Fibroblast of mammary gland (primary cell): ENCODE data around the gene CAMK2G.

ENCODE experiments used
- DNase-seq: peaks from one replicate; pipeline ENCODE4 v3.0.0-alpha.2; 2010; ENCODE audit warnings: low read depth
- H3K4me3 ChIP-seq: 2 replicates; pipeline ENCODE4 v1.5.1; 2011; ENCODE audit warnings: low read depth, mild to moderate bottlenecking, low read length, moderate library complexity; ENCODE audit not compliant: control insufficient read depth
- TF ChIP-seq, protein P1 (sequence below): conservative IDR thresholded peaks from 2 replicates; pipeline ENCODE4 v1.5.1; 2011; ENCODE audit warnings: low read depth, low read length, inconsistent platforms; ENCODE audit not compliant: control insufficient read depth, insufficient read depth

Gene CAMK2G

DNA sequence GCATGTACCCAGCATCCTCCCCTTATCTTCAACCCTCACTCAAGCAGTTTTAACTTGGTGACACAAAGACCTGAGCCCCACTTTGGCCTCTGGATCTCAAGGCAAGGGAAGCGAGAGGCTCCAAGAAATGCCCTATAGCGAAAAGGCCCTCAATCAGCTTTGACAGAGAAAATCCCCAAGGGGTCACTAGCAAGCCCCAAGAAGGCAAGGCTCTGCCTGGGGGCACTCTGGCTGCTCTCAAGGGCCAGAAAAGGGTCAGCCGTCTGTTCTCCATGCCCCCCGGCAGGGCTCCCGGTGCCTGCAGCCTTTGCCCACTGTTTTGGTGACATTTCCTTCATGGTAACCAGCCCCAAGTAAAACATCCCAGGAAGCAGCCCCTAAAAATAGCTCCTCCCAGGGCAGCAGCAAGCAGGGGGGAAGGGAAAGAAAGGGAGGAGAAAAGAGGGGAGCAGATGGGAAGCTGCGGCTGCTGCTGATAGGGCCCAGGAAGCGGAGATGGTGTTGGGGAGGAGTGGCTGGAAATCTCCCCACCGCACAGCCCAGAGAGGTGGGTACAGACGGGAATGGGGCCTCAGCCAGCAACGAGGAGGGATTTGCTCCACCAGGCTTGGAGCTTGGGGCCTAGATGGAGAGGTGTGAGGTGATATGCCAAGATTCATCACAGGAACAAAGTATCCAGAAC, 7.1 kb downstream of the CAMK2G start:
- no peak for DNase-seq
- TF ChIP-seq, protein P1, sequence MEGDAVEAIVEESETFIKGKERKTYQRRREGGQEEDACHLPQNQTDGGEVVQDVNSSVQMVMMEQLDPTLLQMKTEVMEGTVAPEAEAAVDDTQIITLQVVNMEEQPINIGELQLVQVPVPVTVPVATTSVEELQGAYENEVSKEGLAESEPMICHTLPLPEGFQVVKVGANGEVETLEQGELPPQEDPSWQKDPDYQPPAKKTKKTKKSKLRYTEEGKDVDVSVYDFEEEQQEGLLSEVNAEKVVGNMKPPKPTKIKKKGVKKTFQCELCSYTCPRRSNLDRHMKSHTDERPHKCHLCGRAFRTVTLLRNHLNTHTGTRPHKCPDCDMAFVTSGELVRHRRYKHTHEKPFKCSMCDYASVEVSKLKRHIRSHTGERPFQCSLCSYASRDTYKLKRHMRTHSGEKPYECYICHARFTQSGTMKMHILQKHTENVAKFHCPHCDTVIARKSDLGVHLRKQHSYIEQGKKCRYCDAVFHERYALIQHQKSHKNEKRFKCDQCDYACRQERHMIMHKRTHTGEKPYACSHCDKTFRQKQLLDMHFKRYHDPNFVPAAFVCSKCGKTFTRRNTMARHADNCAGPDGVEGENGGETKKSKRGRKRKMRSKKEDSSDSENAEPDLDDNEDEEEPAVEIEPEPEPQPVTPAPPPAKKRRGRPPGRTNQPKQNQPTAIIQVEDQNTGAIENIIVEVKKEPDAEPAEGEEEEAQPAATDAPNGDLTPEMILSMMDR = no peak

DNA sequence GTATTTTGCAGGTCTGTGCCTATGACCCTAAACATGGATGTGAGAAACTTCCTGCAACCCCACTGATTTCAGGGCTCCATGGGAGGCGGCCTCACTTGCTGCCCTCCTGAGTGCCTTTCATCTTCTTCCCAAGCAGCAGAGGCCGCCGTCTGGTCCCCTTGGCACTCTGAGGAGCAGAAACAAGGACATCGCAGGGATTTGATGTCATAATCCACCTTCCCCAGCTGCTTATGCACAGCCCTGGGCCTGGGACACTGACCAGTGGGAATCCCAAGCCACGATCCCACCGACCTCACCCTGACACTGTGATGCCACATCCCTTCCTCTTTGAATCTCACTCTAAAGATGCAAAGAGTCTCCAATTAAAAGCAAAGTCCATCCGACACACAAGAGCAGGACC, 7.7 kb downstream of the CAMK2G start:
- no peak overlapping the region for H3K4me3 ChIP-seq
- TF ChIP-seq, protein P1 = no peak
- DNase-seq = no peak

More for the DNA sequence above, 7.1 kb downstream of the CAMK2G start:
- no peak overlapping the region for H3K4me3 ChIP-seq

DNA sequence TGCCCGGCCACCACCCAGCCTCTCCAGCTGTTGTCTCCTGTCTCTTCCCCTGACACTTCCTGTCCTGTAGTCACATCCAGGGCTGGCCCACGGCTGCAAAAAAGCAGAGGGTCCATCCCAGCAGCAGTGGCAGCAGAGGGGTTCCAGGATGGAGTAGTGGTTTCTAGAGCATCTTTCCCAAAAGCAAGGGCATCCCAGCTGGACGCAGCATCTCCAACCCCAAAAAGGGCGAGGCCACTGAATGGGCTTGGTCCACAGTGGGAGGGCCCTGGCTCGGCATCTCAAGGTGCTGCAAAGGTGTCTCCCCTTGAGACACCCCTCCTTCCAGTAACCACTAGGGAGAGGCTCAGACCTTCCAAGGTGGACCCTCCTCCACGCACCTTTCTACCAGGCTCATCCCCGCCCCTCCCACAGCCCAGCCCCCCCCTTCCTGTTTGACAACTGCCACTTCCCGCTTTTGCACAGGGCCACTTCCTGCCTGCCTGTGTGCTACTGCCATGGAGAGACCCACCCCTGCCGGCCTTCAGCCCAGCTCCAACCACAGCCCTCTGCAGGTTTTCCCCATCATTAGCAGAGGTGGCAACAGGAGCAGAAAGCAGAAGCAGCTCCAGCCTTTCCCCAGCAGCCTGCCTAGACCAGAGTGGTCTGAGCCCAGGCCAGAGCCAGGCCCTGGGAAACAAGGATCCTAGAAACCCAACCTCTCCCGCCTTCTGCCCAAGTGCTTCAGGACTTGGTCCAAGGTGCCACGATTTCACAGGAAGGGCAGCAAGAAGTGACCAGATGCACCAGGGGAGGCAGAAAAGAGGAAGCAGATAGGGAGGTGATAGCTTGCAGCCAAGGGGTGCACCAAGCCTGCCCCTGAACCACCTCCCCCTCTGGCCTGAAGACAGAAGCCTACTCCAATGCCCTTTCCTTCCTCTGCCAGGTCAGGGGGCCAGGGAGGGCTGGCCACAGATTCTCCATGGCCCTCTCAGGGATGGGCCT, 8.6 kb downstream of the CAMK2G start:
- no peak for DNase-seq
- no peak overlapping the region for H3K4me3 ChIP-seq
- TF ChIP-seq, protein P1 = no peak

DNA sequence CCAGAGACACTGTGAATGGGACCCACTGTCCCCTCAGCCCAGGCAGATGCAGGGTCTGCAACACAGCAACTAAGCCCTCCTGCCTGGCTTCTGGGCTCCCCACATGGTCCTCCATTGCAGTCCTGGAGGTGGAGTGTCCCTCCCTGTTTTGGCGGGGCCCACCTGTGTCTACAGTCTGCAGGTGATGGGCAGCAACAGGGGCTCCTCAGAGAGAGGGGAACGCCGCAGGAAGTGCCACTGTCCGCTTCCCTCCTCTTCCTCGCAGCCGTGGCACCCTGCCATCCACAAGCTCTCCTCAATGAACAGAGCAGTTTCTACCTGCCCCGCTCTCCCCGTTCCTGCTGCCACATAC, 9.3 kb downstream of the CAMK2G start:
- DNase-seq = no peak
- H3K4me3 ChIP-seq = no peak overlapping the region
- TF ChIP-seq, protein P1 = no peak

DNA sequence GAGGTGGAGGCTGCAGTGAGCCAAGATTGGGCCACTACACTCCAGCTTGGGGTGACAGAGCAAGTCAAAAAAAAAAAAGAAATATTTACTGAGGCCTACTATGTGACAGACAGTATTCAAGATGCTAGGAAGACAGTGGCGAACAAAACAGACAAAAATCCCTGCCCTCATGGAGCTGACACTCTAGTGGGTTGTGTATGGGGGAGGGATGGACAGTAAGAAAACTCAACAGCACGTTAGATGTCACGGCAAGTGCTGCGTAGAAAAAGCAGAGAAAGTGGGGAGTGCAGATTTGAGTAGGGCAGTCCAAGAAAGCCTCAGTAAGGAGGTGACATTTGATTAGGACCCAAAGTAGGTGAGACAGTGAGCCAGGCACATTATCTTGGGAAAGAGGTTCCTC, 10.1 kb downstream of the CAMK2G start:
- DNase-seq = no peak
- TF ChIP-seq, protein P1 = no peak
- H3K4me3 ChIP-seq = no peak overlapping the region

DNA sequence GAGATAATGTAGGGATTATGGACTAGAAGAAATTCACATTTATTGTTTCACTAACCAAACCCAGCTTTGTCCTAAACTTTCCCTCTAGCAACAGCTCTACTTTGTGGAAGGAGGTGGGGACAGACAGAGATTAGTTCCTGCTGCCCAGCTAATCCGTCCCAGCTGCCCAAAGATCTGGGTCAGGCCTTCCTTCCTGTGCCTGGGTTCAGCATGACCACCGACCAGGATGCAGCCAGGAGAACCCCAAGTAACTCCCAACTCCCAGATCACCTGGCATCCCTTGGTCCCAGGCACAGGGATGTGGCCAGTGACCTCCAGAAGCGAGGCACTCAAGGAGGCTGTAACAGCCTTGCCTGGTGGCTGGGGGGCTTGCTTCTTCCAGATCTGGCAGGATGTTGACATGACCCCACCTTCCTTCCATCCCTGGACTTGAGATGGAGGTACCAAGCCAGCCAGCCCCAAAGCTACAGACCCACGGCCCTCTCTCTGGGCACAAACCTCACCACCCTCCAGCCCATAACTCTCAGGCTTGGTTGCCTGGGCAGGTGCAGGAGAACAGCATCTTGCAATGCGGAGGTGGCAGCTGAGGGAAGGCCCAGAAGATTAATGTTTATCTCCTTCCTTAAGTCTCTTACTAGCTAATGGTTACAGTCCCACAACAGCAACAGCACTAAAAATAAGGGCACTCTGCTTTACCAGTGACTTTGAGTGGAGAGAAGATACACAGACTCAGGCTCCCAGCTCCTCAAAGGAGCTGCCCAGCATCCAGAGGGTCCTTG, 11.1 kb downstream of the CAMK2G start:
- TF ChIP-seq, protein P1 = no peak
- no peak for DNase-seq
- H3K4me3 ChIP-seq = no peak overlapping the region
